Activated naive CD4-positive, alpha-beta T cell treated with anti-CD3 and anti-CD28 coated beads, Interleukin-2, amount 10 ng/mL, durations not matched to agents 5 hours and 36 hours (primary cell): ENCODE data around the gene TNMD. TPM values are rescaled to one million over a fixed set of nuclear protein-coding genes. Genes with fewer than 3 reads are reported as not detected.

Experiments
- total RNA-seq, 2 experiments: library from RNA; stranded (reverse); gene quantifications; one replicate each; pipeline ENCODE4 v1.2.3, GENCODE V29; 2021

Gene TNMD
- not detected for total RNA-seq

DNA sequence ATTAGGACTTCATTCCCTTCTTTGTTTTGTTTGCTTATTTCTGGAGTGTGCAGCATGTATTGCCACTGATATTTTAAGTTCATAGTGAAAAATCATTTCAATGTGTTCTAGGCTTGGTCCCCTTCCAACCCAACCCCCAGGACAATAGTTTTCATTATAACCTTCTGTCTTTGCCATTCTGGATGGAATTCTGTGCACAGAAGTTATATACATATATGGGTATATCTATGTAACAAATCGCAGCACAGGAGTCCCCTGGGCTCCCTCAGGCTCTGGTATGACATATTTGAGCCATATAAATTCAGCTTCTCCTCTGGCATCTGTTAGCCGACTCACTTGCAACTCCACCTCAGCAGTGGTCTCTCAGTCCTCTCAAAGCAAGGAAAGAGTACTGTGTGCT is at the start of gene TNMD:
Gene TNMD, plus strand, starts transcription at position 326 of the 400 bp plus-strand sequence. CDS start 83 bp downstream, outside the sequence.

DNA sequence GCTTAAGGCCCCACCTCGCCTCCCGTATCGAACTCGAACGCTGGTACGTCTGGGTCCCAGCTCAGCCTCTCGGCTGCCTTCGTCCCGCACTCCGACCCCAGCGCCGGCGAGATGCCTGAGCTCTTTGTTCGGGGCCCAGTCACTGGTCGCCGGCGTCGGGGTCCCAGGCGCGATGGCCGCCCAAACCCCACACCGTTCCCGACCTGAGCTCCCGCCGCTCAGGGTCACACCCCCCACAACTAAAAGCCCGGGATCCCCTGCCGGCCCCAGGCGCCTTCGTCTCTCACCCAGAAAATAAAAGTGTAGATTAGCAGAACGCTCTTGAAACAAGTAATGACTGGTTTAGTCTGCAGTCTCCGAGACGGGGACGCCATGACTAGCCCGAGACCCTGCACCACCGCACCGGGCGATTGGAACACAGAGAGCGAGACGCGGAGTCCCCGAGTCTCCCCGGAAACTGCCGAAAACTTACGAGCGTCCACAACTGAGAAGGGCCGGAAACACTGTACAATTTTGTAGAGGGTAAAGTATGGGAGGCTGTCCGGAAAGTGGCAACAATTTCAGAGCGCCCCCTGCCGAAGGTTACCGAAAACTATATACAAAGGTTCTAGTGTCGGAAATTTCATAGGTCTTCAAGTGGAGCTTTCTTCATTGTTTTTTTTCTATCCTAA is 51.7 kb downstream of the TNMD start, which contains the start of gene TSPAN6:
Gene TSPAN6, minus strand, starts transcription at position 486 of the 671 bp plus-strand sequence. Its CDS starts 112 bp downstream, at position 374.

GRCh38 chrX:100643956-100644860 is 59.5 kb downstream of the TNMD start, which contains the start of gene SRPX2:
SRPX2 (plus strand) TSS chrX:100644199; CDS start chrX:100646323, 2,124 bp downstream.

Other genes with a start within 250 kb of the TNMD start
- not detected for gene PCDH19, start 174.7 kb upstream of the TNMD start, total RNA-seq
- gene TSPAN6, start 51.9 kb downstream of the TNMD start, total RNA-seq, result not detected
- gene SRPX2, start 59.3 kb downstream of the TNMD start, total RNA-seq, result not detected
- not detected for gene SYTL4, start 147.2 kb downstream of the TNMD start, total RNA-seq
- gene CSTF2, start 235.5 kb downstream of the TNMD start, total RNA-seq, result 10 to 100 TPM; 27.3 to 28.0 TPM